Breast epithelium (tissue), 3 donors: Measurements from ENCODE around the gene PRKN.

Experiments used
- CTCF ChIP-seq, 3 donors: fragments of 450-650 bp; IDR thresholded peaks; one replicate each; pipeline ENCODE4 v1.5.1; 2016 to 2017; ENCODE audit warnings: antibody characterized with exemption in 3 of 3, mild to moderate bottlenecking in 3 of 3, moderate library complexity in 3 of 3
- POLR2A ChIP-seq: fragments of 450-650 bp; IDR thresholded peaks from one replicate; pipeline ENCODE4 v1.6.1; 2016; ENCODE audit warnings: antibody characterized with exemption, mild to moderate bottlenecking, moderate library complexity

GRCh38 chr6:161876231-161876630 is 851.3 kb downstream of the PRKN start:
- TF ChIP-seq CTCF (IDR thresholded peaks at IDR 0.05) (no peak), POLR2A (no peak)
